ENCODE measurements around the gene CTNNA3. TPM values are rescaled to one million over a fixed set of nuclear protein-coding genes. Genes with fewer than 3 reads are reported as not detected.

CTNNA3 gene
- total and polyA plus RNA-seq, 9 donors, result 4.1 to 18.8 (median 6.3) TPM

DNA sequence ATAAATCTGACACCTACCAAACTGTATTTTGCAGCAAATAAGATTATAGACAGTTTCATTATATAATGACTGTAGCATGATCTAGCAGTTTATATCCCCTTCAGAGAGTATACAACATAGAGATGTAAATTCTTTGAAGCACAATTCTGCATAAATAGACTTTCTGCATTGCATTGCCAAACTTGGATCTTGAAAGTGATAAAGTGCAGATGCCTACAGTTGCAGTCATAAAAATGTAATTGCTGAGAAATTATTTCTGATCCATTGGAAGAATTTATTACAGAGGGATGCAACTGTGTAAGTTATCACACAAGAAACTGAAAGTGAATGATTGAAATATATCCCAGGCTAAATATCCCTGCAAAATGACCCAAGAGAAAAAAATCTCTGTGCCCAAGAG, 65.1 kb downstream of the CTNNA3 start:
- no peak overlapping the region for H3K27ac ChIP-seq (ENCODE audit: low read length)
- H3K4me1 ChIP-seq (ENCODE audit: control insufficient read depth, insufficient read depth, low read length), result peaks cover 2% of the 10 kb centered on the region
- DNase-seq, result no peak
- no peaks in the 10 kb centered on the region for H3K36me3 ChIP-seq (ENCODE audit: control insufficient read depth, insufficient read depth, low read length)
- peaks cover 2% of the 10 kb centered on the region for H3K9me3 ChIP-seq (replicated peaks; ENCODE audit: control insufficient read depth, low read depth, low read length)
- no peak overlapping the region for H3K4me3 ChIP-seq (ENCODE audit: low read length)
- no peaks in the 10 kb centered on the region for H3K27me3 ChIP-seq (ENCODE audit: control insufficient read depth, insufficient read depth, low read length)

- H3K9me3 ChIP-seq (replicated peaks; ENCODE audit: control insufficient read depth, low read depth, low read length), result peaks cover 2% of the 10 kb centered on the region
- H3K4me1 ChIP-seq (ENCODE audit: control insufficient read depth, insufficient read depth, low read length), result peaks cover 2% of the 10 kb centered on the region
- H3K27me3 ChIP-seq (ENCODE audit: control insufficient read depth, insufficient read depth, low read length), result no peaks in the 10 kb centered on the region
- H3K27ac ChIP-seq (ENCODE audit: low read length), result no peak overlapping the region
- DNase-seq, result peak; percentile 29
- H3K4me3 ChIP-seq (ENCODE audit: low read length), result no peak overlapping the region
- no peaks in the 10 kb centered on the region for H3K36me3 ChIP-seq (ENCODE audit: control insufficient read depth, insufficient read depth, low read length)
These were observed 66.5 kb downstream of the CTNNA3 start for GRCh38 chr10:67629461-67629971.

DNA sequence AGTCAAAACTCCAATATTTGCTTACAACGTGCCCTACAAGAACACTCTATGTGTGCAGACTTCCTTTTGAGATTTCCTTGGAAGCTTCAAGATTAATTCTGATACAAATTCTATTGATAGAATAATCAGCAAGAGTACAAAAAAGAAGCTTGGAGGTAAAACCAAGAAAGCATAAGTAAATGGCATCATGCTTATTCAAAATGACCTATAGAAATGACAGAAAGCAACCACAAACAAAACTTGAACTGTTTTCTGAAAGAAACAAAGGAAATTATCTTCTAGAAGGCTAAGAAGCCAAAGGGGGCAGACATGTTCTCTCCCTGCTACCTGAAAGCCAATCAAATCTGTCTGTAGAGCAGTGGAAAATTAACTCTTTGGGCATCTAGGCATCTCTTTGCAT, 73.0 kb downstream of the CTNNA3 start:
- Histone ChIP-seq H3K9me3 (replicated peaks; ENCODE audit: control insufficient read depth, low read depth, low read length) (peaks cover 2% of the 10 kb centered on the region), H3K4me3 (ENCODE audit: low read length) (no peak overlapping the region), H3K27me3 (ENCODE audit: control insufficient read depth, insufficient read depth, low read length) (no peaks in the 10 kb centered on the region), H3K4me1 (ENCODE audit: control insufficient read depth, insufficient read depth, low read length) (peaks cover 2% of the 10 kb centered on the region), H3K36me3 (ENCODE audit: control insufficient read depth, insufficient read depth, low read length) (no peaks in the 10 kb centered on the region), H3K27ac (ENCODE audit: low read length) (no peak overlapping the region)
- no CpG with 5 or more reads among the region's 1 CpG for WGBS (ENCODE audit: insufficient coverage)
- DNase-seq, result no peak

DNA sequence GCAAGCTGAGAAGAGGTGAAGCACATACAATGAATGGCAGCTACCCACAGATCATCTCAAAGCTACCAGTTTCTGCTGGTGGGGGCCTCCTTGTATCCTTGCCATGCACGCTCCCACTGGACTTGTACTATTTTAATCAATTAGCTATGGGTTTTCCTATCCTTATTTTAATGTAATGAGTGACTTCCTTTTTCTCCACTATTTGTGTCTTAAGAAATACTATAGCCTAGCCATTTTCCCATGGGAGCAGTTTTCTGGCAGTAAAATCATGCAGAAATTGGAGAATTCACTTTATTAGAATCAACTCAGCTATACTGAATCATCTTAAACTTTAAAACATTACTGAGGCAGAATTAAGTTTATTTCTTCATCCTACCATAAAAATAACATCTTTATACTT, 73.5 kb downstream of the CTNNA3 start:
- H3K9me3 ChIP-seq (replicated peaks; ENCODE audit: control insufficient read depth, low read depth, low read length), result peaks cover 2% of the 10 kb centered on the region
- peaks cover 2% of the 10 kb centered on the region for H3K4me1 ChIP-seq (ENCODE audit: control insufficient read depth, insufficient read depth, low read length)
- H3K4me3 ChIP-seq (ENCODE audit: low read length), result no peak overlapping the region
- no peak overlapping the region for H3K27ac ChIP-seq (ENCODE audit: low read length)
- DNase-seq, result peak; percentile 81
- no peaks in the 10 kb centered on the region for H3K27me3 ChIP-seq (ENCODE audit: control insufficient read depth, insufficient read depth, low read length)
- WGBS (ENCODE audit: insufficient coverage), result no CpG with 5 or more reads among the region's 1 CpG
- no peaks in the 10 kb centered on the region for H3K36me3 ChIP-seq (ENCODE audit: control insufficient read depth, insufficient read depth, low read length)

GRCh38 chr10:67621834-67622233, 74.2 kb downstream of the CTNNA3 start:
- no peak overlapping the region for H3K27ac ChIP-seq (ENCODE audit: low read length)
- WGBS (ENCODE audit: insufficient coverage), result no CpG with 5 or more reads among the region's 3 CpGs
- no peaks in the 10 kb centered on the region for H3K27me3 ChIP-seq (ENCODE audit: control insufficient read depth, insufficient read depth, low read length)

GRCh38 chr10:67618116-67618515, 77.9 kb downstream of the CTNNA3 start:
- no peaks in the 10 kb centered on the region for H3K36me3 ChIP-seq (ENCODE audit: control insufficient read depth, insufficient read depth, low read length)
- no peak overlapping the region for H3K27ac ChIP-seq (ENCODE audit: low read length)
- H3K27me3 ChIP-seq (ENCODE audit: control insufficient read depth, insufficient read depth, low read length), result no peaks in the 10 kb centered on the region
- H3K4me1 ChIP-seq (ENCODE audit: control insufficient read depth, insufficient read depth, low read length), result peaks cover 2% of the 10 kb centered on the region
- H3K9me3 ChIP-seq (replicated peaks; ENCODE audit: control insufficient read depth, low read depth, low read length), result no peaks in the 10 kb centered on the region
- no peak for DNase-seq
- WGBS (ENCODE audit: insufficient coverage), result no CpG with 5 or more reads among the region's 3 CpGs
- no peak overlapping the region for H3K4me3 ChIP-seq (ENCODE audit: low read length)

More at GRCh38 chr10:67621834-67622233, 74.2 kb downstream of the CTNNA3 start:
- Histone ChIP-seq H3K4me1 (ENCODE audit: control insufficient read depth, insufficient read depth, low read length) (peaks cover 2% of the 10 kb centered on the region), H3K4me3 (ENCODE audit: low read length) (no peak overlapping the region), H3K36me3 (ENCODE audit: control insufficient read depth, insufficient read depth, low read length) (no peaks in the 10 kb centered on the region), H3K9me3 (replicated peaks; ENCODE audit: control insufficient read depth, low read depth, low read length) (no peaks in the 10 kb centered on the region)
- DNase-seq, result no peak

DNA sequence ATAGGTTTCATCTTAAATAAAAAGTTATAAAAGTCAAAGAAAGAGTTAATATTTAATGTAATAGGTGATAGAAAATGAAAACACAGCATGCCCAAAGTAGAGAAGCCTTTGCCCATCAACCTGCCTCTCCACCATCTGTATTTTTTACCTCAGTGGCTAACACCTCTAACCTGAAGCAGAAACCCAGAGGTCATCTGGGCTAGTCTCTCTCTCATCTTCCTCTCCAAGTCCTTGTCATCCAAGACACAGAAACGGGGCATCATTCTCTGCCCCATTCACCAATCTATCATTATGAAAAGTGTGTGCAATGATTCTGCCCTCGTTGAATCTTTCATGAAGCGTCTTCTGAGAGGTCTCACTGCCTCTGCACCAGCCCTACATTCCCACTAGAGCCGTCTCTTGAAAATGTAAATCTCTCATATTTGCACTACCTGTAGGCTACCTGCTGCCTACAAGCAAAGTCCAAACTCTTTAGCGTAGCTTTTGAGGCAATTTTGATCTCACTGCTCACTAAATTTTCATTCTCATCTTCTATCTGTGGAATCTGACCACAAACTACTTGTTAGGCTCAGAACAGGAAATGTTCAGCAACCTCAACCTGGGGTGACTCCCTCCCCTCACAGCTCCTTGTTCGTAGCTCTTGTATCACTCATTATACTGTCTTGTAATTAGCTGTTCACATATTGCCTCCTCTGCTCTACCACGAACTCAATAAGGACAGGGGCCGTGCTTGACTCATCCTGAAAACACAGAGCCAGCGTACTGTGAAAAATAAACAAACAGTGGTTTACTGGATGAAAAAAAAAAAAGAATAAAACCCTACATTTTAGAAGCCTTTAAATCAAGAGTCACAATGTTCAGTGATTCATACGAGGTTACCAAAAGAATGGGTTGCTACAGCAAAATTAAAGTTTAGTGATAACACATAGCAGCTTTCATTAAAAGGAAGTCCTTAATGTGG, 83.1 kb downstream of the CTNNA3 start:
- Histone ChIP-seq H3K27ac (ENCODE audit: low read length) (no peak overlapping the region), H3K27me3 (ENCODE audit: control insufficient read depth, insufficient read depth, low read length) (no peaks in the 10 kb centered on the region), H3K36me3 (ENCODE audit: control insufficient read depth, insufficient read depth, low read length) (no peaks in the 10 kb centered on the region), H3K4me3 (ENCODE audit: low read length) (no peak overlapping the region), H3K4me1 (ENCODE audit: control insufficient read depth, insufficient read depth, low read length) (no peaks in the 10 kb centered on the region), H3K9me3 (replicated peaks; ENCODE audit: control insufficient read depth, low read depth, low read length) (no peaks in the 10 kb centered on the region)
- no peak for DNase-seq
- 79% methylated on average over 6 of the region's 10 CpGs for WGBS (ENCODE audit: insufficient coverage)

DNA sequence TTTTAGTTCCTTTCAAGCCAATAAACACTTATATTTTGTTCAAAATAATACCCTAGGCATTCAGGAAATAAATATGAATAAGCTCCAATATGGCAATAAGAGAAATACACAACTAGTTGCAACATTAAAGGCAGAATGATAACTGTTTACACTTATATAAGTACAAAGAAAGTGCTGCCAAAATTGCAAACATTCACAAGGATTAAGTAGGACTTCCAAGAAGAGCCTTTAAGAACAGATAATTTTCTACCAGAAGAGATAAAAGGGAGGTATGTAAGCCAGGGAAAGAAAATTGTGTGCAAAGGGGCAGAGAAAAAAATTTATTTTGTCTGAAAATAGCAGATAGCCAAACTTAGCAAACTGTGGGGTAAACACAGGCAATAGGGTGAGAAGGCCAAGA, 83.8 kb downstream of the CTNNA3 start:
- Histone ChIP-seq H3K9me3 (replicated peaks; ENCODE audit: control insufficient read depth, low read depth, low read length) (no peaks in the 10 kb centered on the region), H3K27me3 (ENCODE audit: control insufficient read depth, insufficient read depth, low read length) (no peaks in the 10 kb centered on the region), H3K27ac (ENCODE audit: low read length) (no peak overlapping the region), H3K36me3 (ENCODE audit: control insufficient read depth, insufficient read depth, low read length) (no peaks in the 10 kb centered on the region), H3K4me3 (ENCODE audit: low read length) (no peak overlapping the region), H3K4me1 (ENCODE audit: control insufficient read depth, insufficient read depth, low read length) (no peaks in the 10 kb centered on the region)
- DNase-seq, result no peak

DNA sequence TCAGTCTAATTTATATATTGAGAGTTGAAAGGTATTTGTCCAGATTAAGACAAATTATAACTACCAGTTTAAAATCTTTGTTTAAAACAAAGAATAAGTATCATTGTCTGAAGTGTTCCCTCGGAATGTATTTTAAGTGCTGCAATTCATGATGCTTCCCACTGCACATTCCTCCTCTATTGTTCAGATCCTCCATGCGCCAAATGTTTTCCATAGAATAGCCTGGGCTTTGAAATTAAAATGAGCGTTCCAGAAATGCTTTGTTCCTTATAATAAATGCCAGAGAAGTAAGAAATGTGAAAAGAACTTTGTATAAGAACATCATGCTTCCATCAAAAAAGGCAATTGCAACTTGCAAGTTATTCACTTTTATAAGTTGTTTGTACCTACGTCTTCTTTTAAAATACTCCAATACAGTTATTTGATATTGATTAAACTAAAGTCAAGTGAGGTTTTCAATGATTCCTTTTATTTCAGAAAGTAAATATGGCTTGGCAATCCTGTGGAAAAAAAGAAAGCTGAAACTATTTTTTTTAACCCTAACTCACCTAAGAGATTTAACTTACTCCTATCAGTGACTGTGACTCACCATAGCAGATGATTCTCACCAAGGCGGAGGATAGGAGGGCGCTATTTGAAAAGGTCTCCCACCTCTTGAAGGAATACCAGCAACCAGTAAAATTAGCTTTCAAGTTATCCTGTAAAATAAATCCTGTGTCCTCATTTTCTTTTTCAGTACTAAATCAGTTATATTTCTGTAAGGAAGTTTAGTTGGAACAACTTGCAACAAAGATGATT, 85.8 kb downstream of the CTNNA3 start:
- Histone ChIP-seq H3K4me1 (ENCODE audit: control insufficient read depth, insufficient read depth, low read length) (no peaks in the 10 kb centered on the region), H3K27ac (ENCODE audit: low read length) (no peak overlapping the region), H3K9me3 (replicated peaks; ENCODE audit: control insufficient read depth, low read depth, low read length) (no peaks in the 10 kb centered on the region), H3K36me3 (ENCODE audit: control insufficient read depth, insufficient read depth, low read length) (no peaks in the 10 kb centered on the region), H3K27me3 (ENCODE audit: control insufficient read depth, insufficient read depth, low read length) (no peaks in the 10 kb centered on the region), H3K4me3 (ENCODE audit: low read length) (no peak overlapping the region)
- peak; percentile 15 for DNase-seq
- WGBS (ENCODE audit: insufficient coverage), result no CpG with 5 or more reads among the region's 6 CpGs

DNA sequence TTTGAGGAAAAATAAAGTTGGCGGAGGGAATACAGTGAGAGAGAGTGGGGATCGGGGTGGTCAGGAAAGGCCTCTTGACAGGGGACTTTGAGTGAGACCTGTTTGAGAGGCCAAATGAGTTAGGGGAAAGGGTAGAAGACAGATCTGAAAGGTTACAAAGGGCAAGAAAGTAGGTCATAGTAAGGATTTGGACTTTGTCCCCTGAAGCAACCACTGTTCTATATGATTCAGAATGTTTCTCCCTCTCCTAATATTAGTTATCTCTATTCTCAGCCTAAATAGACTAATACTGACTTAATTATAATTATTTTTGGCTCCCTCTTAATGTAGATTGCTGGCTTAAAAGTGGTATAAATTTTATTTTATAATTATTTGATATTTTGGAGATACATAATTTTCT, 88.0 kb downstream of the CTNNA3 start:
- Histone ChIP-seq H3K27ac (ENCODE audit: low read length) (no peak overlapping the region), H3K27me3 (ENCODE audit: control insufficient read depth, insufficient read depth, low read length) (no peaks in the 10 kb centered on the region), H3K36me3 (ENCODE audit: control insufficient read depth, insufficient read depth, low read length) (no peaks in the 10 kb centered on the region), H3K9me3 (replicated peaks; ENCODE audit: control insufficient read depth, low read depth, low read length) (no peaks in the 10 kb centered on the region), H3K4me1 (ENCODE audit: control insufficient read depth, insufficient read depth, low read length) (no peaks in the 10 kb centered on the region), H3K4me3 (ENCODE audit: low read length) (no peak overlapping the region)
- 88% methylated on average over 2 of the region's 2 CpGs for WGBS (ENCODE audit: insufficient coverage)
- DNase-seq, result no peak

Measured in muscle of leg (tissue), 11 donors.